Epithelial cell of esophagus (primary cell): ENCODE measurements around the gene GPC6.

Experiments
- DNase-seq: peaks from one replicate; pipeline ENCODE4 v3.0.0; 2010; ENCODE audit warnings: low read depth
- H3K4me3 ChIP-seq: 2 replicates; pipeline ENCODE4 v1.5.1; 2011; ENCODE audit warnings: mild to moderate bottlenecking, low read length, control low read depth
- CTCF ChIP-seq: IDR thresholded peaks from 2 replicates; pipeline ENCODE4 v1.5.1; 2011; ENCODE audit warnings: low read depth, mild to moderate bottlenecking, low read length, control low read depth, inconsistent platforms; ENCODE audit not compliant: insufficient read depth; ENCODE audit errors: missing control alignments

GPC6 gene

GRCh38 chr13:93984876-93985275 is 758.3 kb downstream of the GPC6 start:
- no peak overlapping the region for H3K4me3 ChIP-seq
- no peak for TF ChIP-seq CTCF
- no peak for DNase-seq

GRCh38 chr13:93987458-93987857 is 760.9 kb downstream of the GPC6 start:
- DNase-seq: no peak
- no peak overlapping the region for H3K4me3 ChIP-seq
- TF ChIP-seq CTCF: no peak

GRCh38 chr13:93991569-93991968 is 765.0 kb downstream of the GPC6 start:
- no peak for TF ChIP-seq CTCF
- no peak overlapping the region for H3K4me3 ChIP-seq

GRCh38 chr13:93996481-93996880 is 769.9 kb downstream of the GPC6 start:
- DNase-seq: no peak
- no peak overlapping the region for H3K4me3 ChIP-seq
- TF ChIP-seq CTCF: no peak

More at GRCh38 chr13:93991569-93991968, 765.0 kb downstream of the GPC6 start:
- DNase-seq: no peak

GRCh38 chr13:94006296-94006695 is 779.7 kb downstream of the GPC6 start:
- TF ChIP-seq CTCF: no peak
- no peak overlapping the region for H3K4me3 ChIP-seq

GRCh38 chr13:94007072-94007471 is 780.5 kb downstream of the GPC6 start:
- TF ChIP-seq CTCF: no peak
- H3K4me3 ChIP-seq: no peak overlapping the region
- no peak for DNase-seq

More at GRCh38 chr13:94006296-94006695, 779.7 kb downstream of the GPC6 start:
- DNase-seq: no peak

GRCh38 chr13:94009701-94010100 is 783.1 kb downstream of the GPC6 start:
- TF ChIP-seq CTCF: no peak
- DNase-seq: peak; percentile 20
- H3K4me3 ChIP-seq: no peak overlapping the region
